Measurements from ENCODE around the gene ZSCAN29.

The ZSCAN29 gene

GRCh38 chr15:43347114-43347513 is 23.7 kb downstream of the ZSCAN29 start:
- DNase-seq (ENCODE audit: low read depth) = no peak

DNA sequence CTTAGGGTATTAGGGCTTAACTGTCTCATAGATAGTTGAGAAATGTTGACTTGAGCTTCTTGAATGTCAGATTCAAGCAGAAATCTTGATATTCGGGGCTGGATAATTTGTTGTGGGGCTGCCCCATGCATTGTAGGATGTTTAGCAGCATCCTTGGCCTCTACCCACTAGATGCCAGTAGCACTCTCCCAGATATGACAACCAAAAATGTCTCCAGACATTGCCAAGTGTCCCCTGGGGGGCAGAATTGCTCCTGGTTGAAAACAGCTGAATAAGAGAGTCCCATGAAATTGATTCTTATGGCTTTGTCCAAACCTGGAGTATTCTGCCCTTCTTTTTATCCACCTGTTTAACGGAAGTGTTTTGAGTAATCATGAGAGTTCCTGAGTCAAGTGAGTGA is 24.5 kb downstream of the ZSCAN29 start:
- no peak for DNase-seq (ENCODE audit: low read depth)

DNA sequence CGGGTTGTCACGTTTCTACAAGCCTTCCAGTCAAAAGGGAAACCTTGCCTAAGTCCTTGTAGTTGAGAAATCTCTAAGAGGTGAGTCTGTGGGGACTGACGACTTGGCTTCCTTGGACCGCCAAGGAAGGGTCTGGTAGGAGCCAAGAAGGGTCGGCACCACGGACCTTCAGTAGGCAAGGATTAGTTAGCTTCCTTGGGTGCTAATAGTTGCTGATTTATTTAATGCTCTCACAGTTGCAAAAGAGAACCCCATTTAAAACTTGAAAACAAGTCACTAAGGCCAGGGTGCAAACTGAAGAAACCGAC is 40.1 kb downstream of the ZSCAN29 start:
- DNase-seq (ENCODE audit: low read depth) = no peak

DNA sequence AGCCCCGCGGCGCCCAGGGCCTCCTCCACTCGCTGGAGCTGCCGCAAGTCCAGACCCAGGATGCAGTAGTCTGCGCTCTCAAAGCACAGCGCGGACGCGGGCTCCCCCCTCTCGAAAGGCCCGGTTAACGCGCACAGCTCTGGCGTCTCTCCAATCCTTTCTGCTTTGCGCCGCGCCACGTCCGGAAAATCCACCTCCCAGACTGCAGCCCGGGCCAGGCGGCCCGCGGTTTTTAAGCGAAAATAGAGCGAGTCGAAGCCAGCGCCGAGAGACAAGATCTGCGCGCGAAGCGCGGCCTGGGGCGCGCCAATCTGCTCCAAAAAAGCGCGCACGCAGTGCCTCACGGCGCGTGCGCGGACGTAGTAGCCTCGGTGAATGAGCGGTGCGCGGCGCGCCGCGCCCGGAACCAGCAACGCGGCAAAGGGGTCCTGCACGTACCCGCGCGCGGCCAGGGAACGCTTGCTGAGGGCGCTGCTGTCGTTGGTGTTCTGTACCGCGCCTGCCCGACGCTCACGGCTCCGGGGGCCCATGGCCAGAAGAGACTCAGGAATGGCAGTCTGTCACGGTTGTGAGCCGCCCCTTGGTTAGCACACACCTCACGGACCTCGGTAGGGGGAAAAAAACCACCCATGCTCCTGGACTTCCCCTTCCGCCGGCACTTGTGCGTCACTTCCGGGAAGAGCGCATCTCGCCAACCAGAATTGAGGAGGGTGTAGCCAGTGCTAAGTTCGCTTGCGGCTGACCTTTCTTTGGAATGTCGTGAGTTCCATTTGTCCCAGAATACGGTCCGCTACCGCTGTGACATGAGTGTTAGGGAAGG is 40.7 kb downstream of the ZSCAN29 start, which contains the start of gene LCMT2:
Gene LCMT2 (minus strand): TSS at position 614 of the 820 bp plus-strand sequence. CDS start 84 bp downstream, at position 530.
- DNase-seq (ENCODE audit: low read depth) = peak; percentile 92

DNA sequence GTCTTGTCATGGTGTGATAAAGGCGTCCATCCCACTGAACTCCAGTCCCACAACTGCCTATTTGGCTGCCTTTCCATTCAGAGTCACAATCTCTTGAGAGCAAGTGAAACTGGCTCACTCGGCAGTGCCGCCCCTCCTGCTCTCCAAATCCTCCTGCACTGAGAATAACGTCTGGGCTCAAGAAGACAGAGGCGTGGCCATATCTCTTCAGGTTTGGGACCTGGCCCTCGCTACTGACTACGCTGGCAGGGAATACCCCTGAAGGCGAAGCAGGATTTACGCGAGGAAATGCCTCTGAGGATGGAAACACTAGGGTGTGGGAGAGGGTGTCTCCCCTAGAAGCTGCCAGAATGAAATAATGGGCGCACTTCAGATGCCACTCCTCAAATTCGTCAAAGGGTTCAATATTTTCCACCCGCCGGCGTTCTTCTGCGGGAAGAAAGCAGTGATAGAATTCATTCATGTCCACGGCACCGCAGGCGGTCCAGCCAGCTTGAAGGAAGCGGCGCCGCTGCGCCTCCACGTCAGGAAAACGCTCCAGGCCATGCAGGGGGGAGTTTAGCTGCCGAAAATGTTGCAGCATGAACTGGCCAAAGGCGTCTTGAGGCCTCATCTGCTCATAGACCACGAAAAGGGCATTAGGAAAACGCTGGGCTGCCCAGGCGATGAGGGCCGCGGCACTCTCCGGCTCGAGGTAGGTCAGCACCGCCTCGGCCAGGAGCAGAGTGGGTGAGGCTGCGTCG is 41.5 kb downstream of the ZSCAN29 start:
- DNase-seq (ENCODE audit: low read depth) = peak; percentile 4

GRCh38 chr15:43325039-43325684 is 45.7 kb downstream of the ZSCAN29 start:
- DNase-seq (ENCODE audit: low read depth) = no peak

DNA sequence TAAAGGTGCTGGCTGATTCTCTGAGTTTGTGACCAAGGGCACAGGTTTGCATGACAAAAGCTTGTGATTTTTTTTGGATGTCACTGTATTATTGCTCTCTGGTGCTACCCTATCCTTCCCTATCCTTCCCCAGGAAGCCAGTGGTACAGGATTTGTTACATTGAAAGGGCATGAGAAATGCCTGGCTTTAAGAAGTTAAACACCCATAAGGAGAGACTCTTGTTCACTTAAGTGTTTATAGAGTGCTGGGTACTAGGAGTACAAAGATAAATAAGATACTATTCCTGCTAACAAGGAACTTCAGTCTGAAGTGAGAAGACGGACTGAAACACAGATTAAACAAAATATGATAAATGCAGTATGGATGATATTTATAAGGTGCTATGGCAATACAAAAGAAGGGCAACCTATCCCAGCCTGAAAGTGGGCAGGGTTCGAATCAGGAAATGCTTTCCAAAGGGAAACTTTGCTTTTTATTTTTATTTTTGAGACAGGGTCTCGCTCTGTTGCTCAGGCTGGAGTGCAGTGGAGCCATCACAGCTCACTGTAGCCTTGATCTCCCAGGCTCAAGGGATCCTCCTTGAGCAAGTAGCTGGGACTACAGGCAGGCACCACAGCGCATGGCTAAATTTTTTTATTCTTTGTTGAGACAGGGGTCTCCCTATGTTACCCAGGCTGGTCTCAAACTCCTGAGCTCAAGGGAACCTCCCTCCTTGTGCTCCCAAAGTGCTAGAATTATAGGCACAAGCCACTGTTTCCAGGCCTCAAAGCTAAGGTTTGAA is 51.7 kb downstream of the ZSCAN29 start:
- no peak for DNase-seq (ENCODE audit: low read depth)

DNA sequence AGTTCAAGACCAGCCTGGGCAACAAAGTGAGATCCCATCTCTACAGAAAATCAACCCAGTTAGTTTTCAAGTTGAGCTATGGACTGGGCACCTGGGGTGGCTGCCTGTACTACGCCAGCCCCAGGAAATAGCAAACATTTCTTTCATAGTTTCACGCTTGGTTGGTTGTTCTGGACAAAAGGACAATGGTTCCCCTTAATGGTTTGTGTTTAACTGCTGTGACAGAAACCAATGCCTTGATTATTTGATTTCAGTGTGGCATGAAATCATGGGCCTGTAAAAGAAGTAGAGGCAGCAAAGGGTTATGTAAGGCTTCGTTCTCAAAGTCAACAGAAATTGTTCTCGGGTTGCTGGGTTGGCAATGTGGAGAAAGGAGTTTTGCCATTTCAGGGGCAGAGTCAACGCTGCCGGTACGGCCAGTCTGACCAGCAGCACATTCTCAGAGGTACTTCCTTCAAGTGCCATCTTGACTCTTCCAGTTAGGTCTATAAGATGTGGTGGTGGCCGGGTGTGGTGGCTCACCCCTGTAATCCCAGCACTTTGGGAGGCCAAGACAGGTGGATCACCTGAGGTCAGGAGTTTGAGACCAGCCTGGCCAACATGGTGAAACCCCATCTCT is 53.2 kb downstream of the ZSCAN29 start:
- DNase-seq (ENCODE audit: low read depth) = no peak

- no peak for DNase-seq (ENCODE audit: low read depth)
These were observed 53.9 kb downstream of the ZSCAN29 start for GRCh38 chr15:43316971-43317346.

DNA sequence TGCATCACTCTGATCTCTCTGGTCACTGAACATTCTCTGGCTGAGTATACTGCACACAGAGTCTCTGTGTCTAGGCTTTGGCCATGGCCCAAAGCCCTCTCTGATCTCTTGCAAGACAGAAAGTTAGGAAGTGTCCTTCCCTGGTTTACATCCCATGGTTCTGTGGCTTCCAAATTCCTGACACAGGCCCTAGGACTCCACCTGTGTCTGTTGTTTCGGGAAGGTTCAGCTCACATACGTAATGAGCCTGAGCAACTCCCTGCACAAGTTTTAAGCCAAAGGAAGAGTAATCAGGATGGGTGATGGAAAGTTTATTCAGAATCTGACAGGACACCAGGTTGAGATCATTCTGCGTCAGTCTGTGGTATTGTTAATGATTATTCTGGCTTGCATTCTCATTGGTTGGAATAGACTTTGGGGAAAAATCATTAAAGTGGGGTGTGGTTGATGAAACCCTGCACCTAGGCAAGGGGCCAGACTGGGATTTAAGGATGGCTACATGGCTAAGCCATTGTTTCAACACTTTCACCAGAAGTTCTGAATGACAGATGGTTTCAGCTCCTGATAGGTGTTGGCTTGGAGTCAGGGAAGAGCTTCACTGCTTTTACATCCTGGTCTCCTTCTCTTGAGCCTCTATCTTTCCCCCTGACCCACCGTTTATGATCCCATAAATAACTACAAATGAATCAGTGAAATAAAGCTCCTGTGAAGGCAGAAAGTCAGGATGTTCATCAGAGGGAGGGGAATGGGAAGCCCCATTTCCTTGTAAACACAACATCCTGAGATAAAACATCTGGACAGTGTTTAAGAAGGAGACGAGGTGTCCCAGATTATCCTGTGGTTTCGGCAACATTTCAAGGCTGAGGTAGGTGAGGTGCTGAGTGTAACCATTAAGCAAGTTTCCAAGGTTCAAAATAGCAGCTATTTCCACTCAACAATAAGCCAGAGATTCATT is 54.5 kb downstream of the ZSCAN29 start:
- DNase-seq (ENCODE audit: low read depth) = peak; percentile 78

- DNase-seq (ENCODE audit: low read depth) = no peak
These were observed 56.7 kb downstream of the ZSCAN29 start for GRCh38 chr15:43314171-43314570.

GRCh38 chr15:43312378-43312777 is 58.5 kb downstream of the ZSCAN29 start:
- no peak for DNase-seq (ENCODE audit: low read depth)
